A549 (cell line): ENCODE results near the gene SHANK1.

Source experiments
- BCL3 ChIP-seq: fragments of >200 bp; sonication (Bioruptor Twin); formaldehyde crosslinking; IDR thresholded peaks from 3 replicates; pipeline ENCODE4 v1.6.1; 2016
- CHD2 ChIP-seq: fragments of 150-350 bp; IDR thresholded peaks from 2 replicates; pipeline ENCODE4 v1.6.1; 2014; ENCODE audit warnings: low read length; ENCODE audit not compliant: partially characterized antibody
- CTCF ChIP-seq: fragments of >200 bp; sonication (Bioruptor Twin); formaldehyde crosslinking; IDR thresholded peaks from 3 replicates; pipeline ENCODE4 v1.5.1; 2016
- EP300 ChIP-seq, 2 experiments: fragments of >200 bp; sonication (Bioruptor Twin); formaldehyde crosslinking; IDR thresholded peaks; 2 replicates in 1 of 2; 3 replicates in 1 of 2; pipeline ENCODE4 v1.6.1; 2016 to 2017
- FOSL2 ChIP-seq, 2 experiments: fragments of 450-650 bp in 1 of 2; fragments of >200 bp in 1 of 2; sonication (Bioruptor Twin) in 1 of 2; formaldehyde crosslinking; IDR thresholded peaks; 2 replicates each; pipeline versions ENCODE4 v1.5.0 to v1.6.1; 2016 to 2020; ENCODE audit warnings: mild to moderate bottlenecking in 1 of 2, moderate library complexity in 1 of 2
- KDM5A ChIP-seq: fragments of 200-600 bp; sonication (generic); IDR thresholded peaks from 2 replicates; pipeline ENCODE4 v1.6.1; 2016; ENCODE audit warnings: antibody characterized with exemption, mild to moderate bottlenecking
- MAX ChIP-seq: IDR thresholded peaks from 2 replicates; pipeline ENCODE4 v1.6.1; 2012
- MYC ChIP-seq: IDR thresholded peaks from 2 replicates; pipeline ENCODE4 v1.6.1; 2012; ENCODE audit warnings: mild to moderate bottlenecking, inconsistent platforms, low read length, improper control_type of control experiment, borderline replicate concordance
- POLR2A ChIP-seq: IDR thresholded peaks from 2 replicates; pipeline ENCODE4 v1.6.1; 2012; ENCODE audit warnings: mild to moderate bottlenecking, low read length
- RAD21 ChIP-seq, 2 experiments: fragments of >200 bp in 1 of 2; sonication (Bioruptor Twin) in 1 of 2; formaldehyde crosslinking in 1 of 2; IDR thresholded peaks in 1 of 2; conservative IDR thresholded peaks in 1 of 2; 2 replicates in 1 of 2; 3 replicates in 1 of 2; pipeline ENCODE4 v1.6.1; 2012 to 2018; ENCODE audit warnings: inconsistent platforms in 1 of 2
- RCOR1 ChIP-seq: fragments of 150-350 bp; IDR thresholded peaks from 2 replicates; pipeline ENCODE4 v1.6.1; 2014; ENCODE audit warnings: antibody characterized with exemption, low read length, low read depth
- REST ChIP-seq: fragments of 200-600 bp; sonication (generic); IDR thresholded peaks from 2 replicates; pipeline ENCODE4 v1.6.1; 2016; ENCODE audit warnings: antibody characterized with exemption, mild to moderate bottlenecking, moderate library complexity
- SMC3 ChIP-seq: fragments of >200 bp; sonication (Bioruptor Twin); formaldehyde crosslinking; IDR thresholded peaks from 3 replicates; pipeline ENCODE4 v1.6.1; 2018; ENCODE audit warnings: inconsistent platforms
- SREBF2 ChIP-seq: fragments of 450-650 bp; IDR thresholded peaks from 2 replicates; pipeline ENCODE4 v1.6.1; 2014; ENCODE audit warnings: mild to moderate bottlenecking, moderate library complexity

GRCh38 chr19:50736338-50736737, 16.7 kb upstream of the SHANK1 start:
- TF ChIP-seq EP300 (IDR thresholded peaks at IDR 0.05) (no peak), KDM5A (no peak), SREBF2 (no peak), REST (no peak), CTCF (no peak), CHD2 (no peak), MAX (no peak), POLR2A (no peak), MYC (no peak), SMC3 (no peak), FOSL2 (IDR thresholded peaks at IDR 0.05) (no peak), FOSL2 (CRISPR knock-in tag; IDR thresholded peaks at IDR 0.05) (no peak), BCL3 (no peak), RCOR1 (no peak), RAD21 (conservative IDR thresholded peaks at IDR 0.05 in 1 of 2, IDR thresholded peaks at IDR 0.05 in 1 of 2) (no peak)
